ENCODE data around the gene ARIH1. TPM values are rescaled to one million over a fixed set of nuclear protein-coding genes. Genes with fewer than 3 reads are reported as not detected.

The ARIH1 gene
- total RNA-seq, 1 experiment from 2014 or later = 209 TPM

- Histone ChIP-seq H3K36me3 (ENCODE audit: control insufficient read depth in 1 of 2, insufficient read depth in 2 of 2, low read length in 2 of 2) (peaks cover 6% of the 10 kb centered on the region in 2 experiments; a peak in 1 of 4 replicates), H3K9me2 (ENCODE audit: insufficient read depth) (no peaks in the 10 kb centered on the region), H4K20me1 (ENCODE audit: insufficient read depth) (no peaks in the 10 kb centered on the region), H3K27me3 (ENCODE audit: insufficient read depth, low read length) (no peaks in the 10 kb centered on the region), H3K27ac (ENCODE audit: low read depth, low read length) (no peak overlapping the region), H3K9me3 (ENCODE audit: control insufficient read depth in 1 of 2, insufficient read depth in 1 of 2, low read depth in 1 of 2, low read length in 2 of 2) (peaks cover 20 to 23% of the 10 kb centered on the region in 2 experiments; a peak in 2 of 4 replicates), H3K79me2 (ENCODE audit: insufficient read depth, low read length) (peaks cover 81% of the 10 kb centered on the region), H3K9ac (ENCODE audit: low read length) (no peak overlapping the region), H3K4me3 (replicated peaks in 1 of 2; ENCODE audit: low read depth in 1 of 2, low read length in 2 of 2) (no peak overlapping the region), H3K4me2 (ENCODE audit: low read length) (no peak overlapping the region), H2AFZ (ENCODE audit: low read depth, low read length, poor library complexity, severe bottlenecking) (no peak overlapping the region), H3K4me1 (ENCODE audit: control insufficient read depth in 1 of 2, insufficient read depth in 2 of 2, low read length in 2 of 2) (no peaks in the 10 kb centered on the region)
- POLR2A ChIA-PET = no interaction called here
- no TSS peak for BruUV-seq (replicated peaks)
- TF ChIP-seq CBX3 (IDR thresholded peaks at IDR 0.05; ENCODE audit: low read depth) (peak; percentile 57; the same call in 1 of the 2 replicates), SIN3A (IDR thresholded peaks at IDR 0.05; ENCODE audit: low read depth) (no peak)
- ATAC-seq (no peak), DNase-seq (ENCODE audit: low read depth, low spot score) (peak; percentile 2)
- intact Hi-C loops (cut with micrococcal nuclease) = no loop called here
- CTCF ChIA-PET = no interaction called here
- RAD21 ChIA-PET (ENCODE audit: low non-redundant PET in 1 of 2, low total read pairs in 2 of 2, uncharacterized antibody in 2 of 2, unreplicated experiment in 2 of 2) = no interaction called here
These were observed 66.6 kb downstream of the ARIH1 start for GRCh38 chr15:72540606-72541237.

- Histone ChIP-seq H3K9ac (ENCODE audit: low read length) (no peak overlapping the region), H3K27ac (ENCODE audit: low read depth, low read length) (no peak overlapping the region), H3K36me3 (ENCODE audit: control insufficient read depth in 1 of 2, insufficient read depth in 2 of 2, low read length in 2 of 2) (peaks cover 6 to 9% of the 10 kb centered on the region in 2 experiments; a peak in 1 of 4 replicates), H3K4me3 (replicated peaks in 1 of 2; ENCODE audit: low read depth in 1 of 2, low read length in 2 of 2) (no peak overlapping the region), H3K9me2 (ENCODE audit: insufficient read depth) (no peaks in the 10 kb centered on the region), H3K79me2 (ENCODE audit: insufficient read depth, low read length) (peaks cover 71% of the 10 kb centered on the region), H4K20me1 (ENCODE audit: insufficient read depth) (no peaks in the 10 kb centered on the region), H3K27me3 (ENCODE audit: insufficient read depth, low read length) (no peaks in the 10 kb centered on the region), H2AFZ (ENCODE audit: low read depth, low read length, poor library complexity, severe bottlenecking) (no peak overlapping the region), H3K4me1 (ENCODE audit: control insufficient read depth in 1 of 2, insufficient read depth in 2 of 2, low read length in 2 of 2) (no peaks in the 10 kb centered on the region), H3K9me3 (ENCODE audit: control insufficient read depth in 1 of 2, insufficient read depth in 1 of 2, low read depth in 1 of 2, low read length in 2 of 2) (peaks cover 20 to 23% of the 10 kb centered on the region in 2 experiments; a peak in 2 of 4 replicates), H3K4me2 (ENCODE audit: low read length) (no peak overlapping the region)
- TF ChIP-seq ZFX (IDR thresholded peaks at IDR 0.05) = no peak
- no peak for TF ChIP-seq FOSL1 (IDR thresholded peaks at IDR 0.05; ENCODE audit: low read depth)
- no peak for TF ChIP-seq ZBTB33 (IDR thresholded peaks at IDR 0.05; ENCODE audit: extremely low read depth, insufficient replicate concordance, low read length)
- no peak for TF ChIP-seq TCF7L2 (IDR thresholded peaks at IDR 0.05; ENCODE audit: borderline replicate concordance, extremely low read depth, insufficient read depth, insufficient read length)
- TF ChIP-seq RAD21 (IDR thresholded peaks at IDR 0.05; ENCODE audit: low read depth) = no peak
- TF ChIP-seq POLR2AphosphoS5 (IDR thresholded peaks at IDR 0.05; ENCODE audit: low read depth, low read length) = no peak
- TF ChIP-seq JUND (IDR thresholded peaks at IDR 0.05) = no peak
- TF ChIP-seq SP1 (IDR thresholded peaks at IDR 0.05; ENCODE audit: low read depth) = no peak
- no peak for TF ChIP-seq ZNF274 (IDR thresholded peaks at IDR 0.05; ENCODE audit: low read depth, low read length)
- no peak for TF ChIP-seq REST (IDR thresholded peaks at IDR 0.05; ENCODE audit: low read depth)
- TF ChIP-seq ATF3 (IDR thresholded peaks at IDR 0.05) = no peak
- TF ChIP-seq SIN3A (IDR thresholded peaks at IDR 0.05; ENCODE audit: low read depth) = no peak
- RAD21 ChIA-PET (ENCODE audit: low non-redundant PET in 1 of 2, low total read pairs in 2 of 2, uncharacterized antibody in 2 of 2, unreplicated experiment in 2 of 2) = no interaction called here
- intact Hi-C loops (cut with micrococcal nuclease) = no loop called here
- DNase-seq (ENCODE audit: low read depth, low spot score) (no peak), ATAC-seq (no peak)
- POLR2A ChIA-PET = no interaction called here
- BruUV-seq (replicated peaks) = no TSS peak
- CTCF ChIA-PET = no interaction called here
These were observed 67.5 kb downstream of the ARIH1 start for GRCh38 chr15:72541674-72542073.

Measured in HCT116 (cell line).